ENCODE results near the gene ADAMTS6.

DNA sequence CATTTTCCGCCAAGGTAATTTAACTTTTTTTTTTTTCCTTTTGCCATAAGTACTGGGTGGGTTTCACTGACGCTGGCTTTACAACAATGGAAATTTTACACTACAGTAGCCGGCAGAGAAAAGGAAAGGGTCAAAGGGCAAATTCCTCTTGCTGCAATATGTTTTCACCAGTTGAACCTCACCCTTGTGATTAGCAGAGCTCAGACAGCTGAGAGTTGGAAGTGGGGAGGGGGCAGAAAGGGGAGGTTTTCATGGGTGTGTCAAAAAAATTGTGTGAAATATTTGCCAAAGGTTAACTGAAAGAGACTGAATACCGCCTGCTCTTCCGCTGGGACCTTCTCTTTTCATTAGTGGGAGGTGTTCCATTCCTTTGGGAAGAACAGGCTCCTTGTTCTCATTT lies 296.9 kb downstream of the ADAMTS6 start:
- TF ChIP-seq CTCF (IDR thresholded peaks at IDR 0.05; ENCODE audit: low read depth, low read length, poor library complexity, severe bottlenecking) (no peak), EZH2phosphoT487 (IDR thresholded peaks at IDR 0.05; ENCODE audit: borderline replicate concordance, low read length) (no peak)
